CD4-positive, alpha-beta T cell (primary cell): ENCODE data around the gene CCR7. TPM values are rescaled to one million over a fixed set of nuclear protein-coding genes. Genes with fewer than 3 reads are reported as not detected.
A peak's percentile ranks its signal among the peaks of the same experiment; 100 is the strongest.
"Not testable (repeated sequence)": the region's sequence is repeated elsewhere in the genome, so short reads cannot be mapped to it uniquely, and the experiment has no call there.

Source experiments
- ATAC-seq: fragments of 200-7000 bp; cut with Tn5 transposase; one replicate; pipeline ENCODE4 v1.10.0; 2022; ENCODE audit warnings: mild to moderate bottlenecking; ENCODE audit not compliant: poor library complexity
- CTCF ChIA-PET: fragments of 350-600 bp; sonication (Branson Sonifier 250); formaldehyde crosslinking; loops from one replicate; lab custom pipeline; 2021; ENCODE audit warnings: antibody characterized with exemption, inconsistent platforms; lab: Charles Lee
- POLR2A ChIA-PET: fragments of 350-600 bp; sonication (Branson Sonifier 250); formaldehyde crosslinking; loops from one replicate; lab custom pipeline; 2021; ENCODE audit warnings: antibody characterized with exemption, inconsistent platforms; lab: Charles Lee
- DNase-seq, 14 experiments: peaks; one replicate each; pipeline ENCODE4 v3.0.0-alpha.2; 2013 to 2020; ENCODE audit warnings: mixed read lengths in 2 of 14
- H3K27ac ChIP-seq, 2 donors: one replicate each; pipeline versions ENCODE4 v1.5.1 to v1.7.0; 2013; ENCODE audit warnings: low read length in 2 of 2, low read depth in 1 of 2, mild to moderate bottlenecking in 1 of 2
- H3K27me3 ChIP-seq, 2 experiments: 1 replicate in 1 of 2; 2 replicates in 1 of 2; pipeline versions ENCODE4 v1.6.1 to v1.7.0; 2013; ENCODE audit warnings: low read length in 2 of 2, control low read depth in 1 of 2, mild to moderate bottlenecking in 1 of 2, moderate library complexity in 1 of 2; ENCODE audit not compliant: insufficient read depth in 2 of 2, control insufficient read depth in 1 of 2
- H3K36me3 ChIP-seq: one replicate; pipeline ENCODE4 v1.6.1; 2013; ENCODE audit warnings: low read length, control low read depth; ENCODE audit not compliant: insufficient read depth
- H3K4me1 ChIP-seq: one replicate; pipeline ENCODE4 v1.6.1; 2013; ENCODE audit warnings: low read length, control low read depth; ENCODE audit not compliant: insufficient read depth
- H3K4me3 ChIP-seq: one replicate; pipeline ENCODE4 v1.5.1; 2013; ENCODE audit warnings: mild to moderate bottlenecking, low read length, moderate library complexity
- H3K9me3 ChIP-seq, 2 experiments: 1 replicate in 1 of 2; 2 replicates in 1 of 2; pipeline versions ENCODE4 v1.6.1 to v1.7.0; 2013; ENCODE audit warnings: low read length in 2 of 2, mild to moderate bottlenecking in 2 of 2, control low read depth in 1 of 2, moderate library complexity in 1 of 2; ENCODE audit not compliant: control insufficient read depth in 1 of 2, insufficient read depth in 1 of 2
- H3K27ac Mint-ChIP-seq: one replicate; pipeline ENCODE4 v1.8.0; 2020; ENCODE audit warnings: mixed read lengths
- H3K27me3 Mint-ChIP-seq: one replicate; pipeline ENCODE4 v1.8.0; 2021; ENCODE audit warnings: mixed read lengths
- H3K36me3 Mint-ChIP-seq: one replicate; pipeline ENCODE4 v1.8.0; 2021; ENCODE audit warnings: low read depth, mixed read lengths
- H3K4me1 Mint-ChIP-seq: one replicate; pipeline ENCODE4 v1.8.0; 2021; ENCODE audit warnings: low read depth, mixed read lengths
- H3K4me3 Mint-ChIP-seq: one replicate; pipeline ENCODE4 v1.8.0; 2020; ENCODE audit warnings: mild to moderate bottlenecking, mixed read lengths
- H3K9me3 Mint-ChIP-seq: one replicate; pipeline ENCODE4 v1.8.0; 2020; ENCODE audit warnings: mixed read lengths
- intact Hi-C, 2 experiments: fragments of 100-400 bp; cut with DNase I in 1 of 2; cut with micrococcal nuclease in 1 of 2; formaldehyde crosslinking; loops; one replicate each; pipeline versions ENCODE4 v1.15.1 to v1.9.0; 2023 to 2025; cut with DNase I, micrococcal nuclease
- total RNA-seq, 174 experiments: library from RNA in 2 of 174; stranded (reverse) in 2 of 174; gene quantifications; one replicate each; pipeline ENCODE4 v1.2.3 and lab custom pipeline; 2021 to 2026
- TF ChIP-seq, protein P1 (sequence below): fragments of 200-600 bp; IDR thresholded peaks from one replicate; pipeline ENCODE4 v1.8.0; 2022; ENCODE audit warnings: antibody characterized with exemption, mild to moderate bottlenecking

The CCR7 gene
- total RNA-seq, 2 experiments from 2014 or later, result 170 to 180 TPM

DNA sequence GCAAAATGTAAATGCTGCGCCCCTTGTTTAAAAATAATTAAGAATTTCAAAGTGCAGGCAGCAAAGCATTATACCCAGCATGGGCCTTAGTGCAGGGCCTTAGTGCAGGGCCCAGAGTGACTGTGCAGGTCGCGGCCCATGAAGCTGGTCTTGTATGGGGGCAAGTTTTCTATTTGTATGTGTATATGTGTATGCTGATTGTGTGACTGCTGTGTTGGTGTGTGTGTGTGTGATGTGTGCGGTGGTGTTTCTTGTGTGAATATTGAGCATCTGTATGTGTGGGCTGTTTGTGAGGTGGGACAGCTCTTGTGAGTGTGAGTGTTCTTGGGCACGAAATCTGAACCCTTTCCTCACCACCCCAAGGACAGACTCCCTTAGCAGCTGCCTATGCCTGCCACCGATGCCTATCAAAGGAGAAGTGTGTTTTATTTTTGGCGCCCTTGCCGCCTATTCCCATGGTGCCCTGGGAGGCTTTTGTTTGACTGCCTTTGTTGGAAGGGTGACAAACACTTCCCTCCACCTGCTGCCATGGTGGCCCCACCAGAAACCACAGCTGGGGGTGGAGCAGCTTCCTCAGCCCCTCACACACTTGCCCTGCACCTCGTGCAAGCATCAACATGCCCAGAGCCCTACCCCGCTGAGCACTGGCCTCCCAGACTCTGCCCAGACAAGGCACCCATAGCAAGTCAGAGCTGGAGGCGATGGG is 18.0 kb downstream of the CCR7 start:
- no peaks in the 10 kb centered on the region for H3K9me3 Mint-ChIP-seq
- peaks cover 93% of the 10 kb centered on the region for H3K4me1 ChIP-seq
- no peaks in the 10 kb centered on the region for H3K9me3 ChIP-seq
- no peaks in the 10 kb centered on the region for H3K27me3 ChIP-seq
- peak overlapping the region; percentile 67 for H3K4me3 Mint-ChIP-seq
- H3K36me3 ChIP-seq, result peaks cover 10% of the 10 kb centered on the region
- DNase-seq, result peak in 13 of 14 experiments; percentile 60 to 89 (median 75)
- intact Hi-C loops, result loop anchor here in 1 of 2 experiments (10.0 kb wide), 1 partner anchor 1118 kb away; no protein-coding TSS in a partner anchor
- TF ChIP-seq, protein P1, sequence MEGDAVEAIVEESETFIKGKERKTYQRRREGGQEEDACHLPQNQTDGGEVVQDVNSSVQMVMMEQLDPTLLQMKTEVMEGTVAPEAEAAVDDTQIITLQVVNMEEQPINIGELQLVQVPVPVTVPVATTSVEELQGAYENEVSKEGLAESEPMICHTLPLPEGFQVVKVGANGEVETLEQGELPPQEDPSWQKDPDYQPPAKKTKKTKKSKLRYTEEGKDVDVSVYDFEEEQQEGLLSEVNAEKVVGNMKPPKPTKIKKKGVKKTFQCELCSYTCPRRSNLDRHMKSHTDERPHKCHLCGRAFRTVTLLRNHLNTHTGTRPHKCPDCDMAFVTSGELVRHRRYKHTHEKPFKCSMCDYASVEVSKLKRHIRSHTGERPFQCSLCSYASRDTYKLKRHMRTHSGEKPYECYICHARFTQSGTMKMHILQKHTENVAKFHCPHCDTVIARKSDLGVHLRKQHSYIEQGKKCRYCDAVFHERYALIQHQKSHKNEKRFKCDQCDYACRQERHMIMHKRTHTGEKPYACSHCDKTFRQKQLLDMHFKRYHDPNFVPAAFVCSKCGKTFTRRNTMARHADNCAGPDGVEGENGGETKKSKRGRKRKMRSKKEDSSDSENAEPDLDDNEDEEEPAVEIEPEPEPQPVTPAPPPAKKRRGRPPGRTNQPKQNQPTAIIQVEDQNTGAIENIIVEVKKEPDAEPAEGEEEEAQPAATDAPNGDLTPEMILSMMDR, result no peak
- H3K27ac ChIP-seq, result peak overlapping the region; percentile 27 to 34
- POLR2A ChIA-PET, result interaction anchor here (0.5 to 33.8 kb wide), 17 partner anchors 11 to 1753 kb away, joined by 3 to 1290 read pairs (median 5); partner anchors contain the start of genes CCR7, SMARCE1 and TOP2A
- H3K4me3 ChIP-seq, result no peak overlapping the region
- H3K4me1 Mint-ChIP-seq, result peaks cover 83% of the 10 kb centered on the region
- no peaks in the 10 kb centered on the region for H3K27me3 Mint-ChIP-seq
- CTCF ChIA-PET, result interaction anchor here (1.0 to 3.8 kb wide), 8 partner anchors 13 to 1116 kb away, joined by 3 to 22 read pairs (median 6); no protein-coding TSS in a partner anchor
- peaks cover 19% of the 10 kb centered on the region for H3K36me3 Mint-ChIP-seq
- peak; percentile 79 for ATAC-seq
- peak overlapping the region; percentile 92 for H3K27ac Mint-ChIP-seq

- Mint-ChIP-seq H3K4me3 (peak overlapping the region; percentile 76), H3K4me1 (peaks cover 83% of the 10 kb centered on the region), H3K36me3 (peaks cover 12% of the 10 kb centered on the region), H3K27ac (peak overlapping the region; percentile 92)
- ChIA-PET CTCF (interaction anchor here (2.2 to 3.8 kb wide), 3 partner anchors 14 to 69 kb away, joined by 12 to 22 read pairs (median 22); no protein-coding TSS in a partner anchor), POLR2A (interaction anchor here (0.8 to 33.8 kb wide), 5 partner anchors 10 to 69 kb away, joined by 3 to 1290 read pairs (median 249); partner anchors contain the start of gene CCR7)
- not testable (repeated sequence) for H3K27me3 Mint-ChIP-seq, H3K9me3 ChIP-seq, DNase-seq, H3K27ac ChIP-seq, ATAC-seq, H3K4me3 ChIP-seq, H3K27me3 ChIP-seq, H3K9me3 Mint-ChIP-seq, H3K36me3 ChIP-seq
- intact Hi-C loops, result loop anchor here in 1 of 2 experiments (10.0 kb wide), 1 partner anchor 1118 kb away; no protein-coding TSS in a partner anchor
- peaks cover 93% of the 10 kb centered on the region for H3K4me1 ChIP-seq
Observed at GRCh38 chr17:40546497-40546896, 18.8 kb downstream of the CCR7 start.

- H3K4me1 ChIP-seq, result peaks cover 94% of the 10 kb centered on the region
- intact Hi-C loops, result loop anchor here in 1 of 2 experiments (10.0 kb wide), 1 partner anchor 1119 kb away; no protein-coding TSS in a partner anchor
- no peaks in the 10 kb centered on the region for H3K36me3 ChIP-seq
- CTCF ChIA-PET, result interaction anchor here (3.8 kb wide), 1 partner anchor 13 kb away, joined by 22 read pairs; no protein-coding TSS in a partner anchor
- peak overlapping the region; percentile 53 for H3K4me3 Mint-ChIP-seq
- no peak overlapping the region for H3K4me3 ChIP-seq
- no peaks in the 10 kb centered on the region for H3K9me3 Mint-ChIP-seq
- POLR2A ChIA-PET, result interaction anchor here (18.9 to 21.8 kb wide), 2 partner anchors 9 to 10 kb away, joined by 668 read pairs; partner anchors contain the start of gene CCR7
- DNase-seq (peak in 2 of 14 experiments; percentile 16 to 33), ATAC-seq (no peak)
- TF ChIP-seq, protein P1, result no peak
- H3K27me3 ChIP-seq, result no peaks in the 10 kb centered on the region
- H3K4me1 Mint-ChIP-seq, result peaks cover 83% of the 10 kb centered on the region
- peak overlapping the region; percentile 92 for H3K27ac Mint-ChIP-seq
- no peaks in the 10 kb centered on the region for H3K27me3 Mint-ChIP-seq
- no peak overlapping the region for H3K27ac ChIP-seq
- no peaks in the 10 kb centered on the region for H3K9me3 ChIP-seq
- H3K36me3 Mint-ChIP-seq, result peaks cover 8% of the 10 kb centered on the region
Observed at GRCh38 chr17:40545660-40546059, 19.6 kb downstream of the CCR7 start.
